ENCODE measurements around the gene CYTH1.

GRCh38 chr17:78687944-78688343 is 94.1 kb downstream of the CYTH1 start:
- TF ChIP-seq, protein P1, sequence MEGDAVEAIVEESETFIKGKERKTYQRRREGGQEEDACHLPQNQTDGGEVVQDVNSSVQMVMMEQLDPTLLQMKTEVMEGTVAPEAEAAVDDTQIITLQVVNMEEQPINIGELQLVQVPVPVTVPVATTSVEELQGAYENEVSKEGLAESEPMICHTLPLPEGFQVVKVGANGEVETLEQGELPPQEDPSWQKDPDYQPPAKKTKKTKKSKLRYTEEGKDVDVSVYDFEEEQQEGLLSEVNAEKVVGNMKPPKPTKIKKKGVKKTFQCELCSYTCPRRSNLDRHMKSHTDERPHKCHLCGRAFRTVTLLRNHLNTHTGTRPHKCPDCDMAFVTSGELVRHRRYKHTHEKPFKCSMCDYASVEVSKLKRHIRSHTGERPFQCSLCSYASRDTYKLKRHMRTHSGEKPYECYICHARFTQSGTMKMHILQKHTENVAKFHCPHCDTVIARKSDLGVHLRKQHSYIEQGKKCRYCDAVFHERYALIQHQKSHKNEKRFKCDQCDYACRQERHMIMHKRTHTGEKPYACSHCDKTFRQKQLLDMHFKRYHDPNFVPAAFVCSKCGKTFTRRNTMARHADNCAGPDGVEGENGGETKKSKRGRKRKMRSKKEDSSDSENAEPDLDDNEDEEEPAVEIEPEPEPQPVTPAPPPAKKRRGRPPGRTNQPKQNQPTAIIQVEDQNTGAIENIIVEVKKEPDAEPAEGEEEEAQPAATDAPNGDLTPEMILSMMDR (conservative IDR thresholded peaks at IDR 0.05 in 1 of 2, IDR thresholded peaks at IDR 0.05 in 1 of 2; ENCODE audit: extremely low read depth in 1 of 2, insufficient read depth in 1 of 2, low read depth in 1 of 2, low read length in 2 of 2), result no peak
- no peak for TF ChIP-seq EZH2 (IDR thresholded peaks at IDR 0.05; ENCODE audit: borderline replicate concordance, low read length)
